Ectodermal cell (in vitro differentiated cells): ENCODE results near the gene BARHL2.

Experiments used
- H3K27ac ChIP-seq: 2 replicates; pipeline ENCODE4 v1.7.0; 2013; ENCODE audit warnings: mild to moderate bottlenecking, low read depth, low read length; ENCODE audit not compliant: insufficient read depth, poor library complexity, severe bottlenecking
- H3K27me3 ChIP-seq: 2 replicates; pipeline ENCODE4 v1.7.0; 2013; ENCODE audit warnings: mild to moderate bottlenecking, low read length; ENCODE audit not compliant: insufficient read depth, control insufficient read depth, poor library complexity, severe bottlenecking
- H3K36me3 ChIP-seq: one replicate; pipeline ENCODE4 v1.7.0; 2013; ENCODE audit warnings: low read length; ENCODE audit not compliant: control insufficient read depth, insufficient read depth
- H3K4me1 ChIP-seq: one replicate; pipeline ENCODE4 v1.7.0; 2013; ENCODE audit warnings: low read length; ENCODE audit not compliant: control insufficient read depth, insufficient read depth
- H3K4me3 ChIP-seq: 2 replicates; pipeline ENCODE4 v1.7.0; 2013; ENCODE audit warnings: low read depth, low read length, control low read depth; ENCODE audit not compliant: insufficient read depth
- H3K9me3 ChIP-seq: 2 replicates; pipeline ENCODE4 v1.7.0; 2013; ENCODE audit warnings: mild to moderate bottlenecking, low read length, moderate library complexity; ENCODE audit not compliant: control insufficient read depth
- WGBS, 2 experiments: methylation state at CpG; one replicate each; pipeline ENCODE4 v1.1.7; 2013; ENCODE audit warnings: missing lambda C conversion rate in 2 of 2; 5-methylcytosine and 5-hydroxymethylcytosine counted together

The BARHL2 gene

GRCh38 chr1:90717665-90718410 lies 736 bp upstream of the BARHL2 start:
- H3K27me3 ChIP-seq: peaks cover 100% of the 10 kb centered on the region
- WGBS, 2 experiments: 0% methylated on average over 94 of the region's 94 CpGs
- H3K4me1 ChIP-seq: no peaks in the 10 kb centered on the region

DNA sequence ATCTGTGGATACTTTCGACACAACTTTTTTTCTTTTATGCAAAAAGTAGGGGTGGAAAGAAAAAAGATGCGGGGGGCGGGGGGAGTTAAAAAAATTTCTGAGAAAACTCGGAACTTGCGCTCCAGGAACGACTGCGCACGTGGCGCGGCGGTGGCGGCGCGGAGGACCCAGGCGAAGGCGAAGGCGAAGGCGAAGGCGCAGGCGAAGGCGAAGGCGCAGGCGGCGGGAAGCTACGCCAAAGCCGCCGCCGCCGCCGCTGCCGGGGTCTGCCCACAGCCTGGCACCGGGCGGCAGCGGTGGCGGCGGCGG lies 208 bp upstream of the BARHL2 start:
- H3K27ac ChIP-seq: no peak overlapping the region
- peak overlapping the region; percentile 28 for H3K4me3 ChIP-seq
- H3K27me3 ChIP-seq: peaks cover 100% of the 10 kb centered on the region
- WGBS, 2 experiments: 1% methylated on average over 37 of the region's 37 CpGs
- H3K36me3 ChIP-seq: no peaks in the 10 kb centered on the region
- peaks cover 3% of the 10 kb centered on the region for H3K4me1 ChIP-seq
- H3K9me3 ChIP-seq: no peaks in the 10 kb centered on the region

More at GRCh38 chr1:90717665-90718410, 736 bp upstream of the BARHL2 start:
- Histone ChIP-seq H3K9me3 (no peaks in the 10 kb centered on the region), H3K36me3 (no peaks in the 10 kb centered on the region), H3K4me3 (peak overlapping the region; percentile 28), H3K27ac (no peak overlapping the region)

GRCh38 chr1:90716243-90716551 lies 905 bp downstream of the BARHL2 start:
- Histone ChIP-seq H3K9me3 (no peaks in the 10 kb centered on the region), H3K4me1 (peaks cover 8% of the 10 kb centered on the region), H3K4me3 (no peak overlapping the region), H3K36me3 (no peaks in the 10 kb centered on the region), H3K27ac (no peak overlapping the region), H3K27me3 (peaks cover 100% of the 10 kb centered on the region)
- 3% methylated on average over 12 to 15 of the region's 15 CpGs for WGBS, 2 experiments

GRCh38 chr1:90715309-90715708 lies 1.8 kb downstream of the BARHL2 start:
- WGBS, 2 experiments: 17 to 24% methylated on average over 4 to 5 of the region's 5 CpGs
- H3K27me3 ChIP-seq: peaks cover 100% of the 10 kb centered on the region
- no peak overlapping the region for H3K4me3 ChIP-seq
- no peak overlapping the region for H3K27ac ChIP-seq
- H3K9me3 ChIP-seq: no peaks in the 10 kb centered on the region
- H3K4me1 ChIP-seq: peaks cover 10% of the 10 kb centered on the region
- H3K36me3 ChIP-seq: no peaks in the 10 kb centered on the region

DNA sequence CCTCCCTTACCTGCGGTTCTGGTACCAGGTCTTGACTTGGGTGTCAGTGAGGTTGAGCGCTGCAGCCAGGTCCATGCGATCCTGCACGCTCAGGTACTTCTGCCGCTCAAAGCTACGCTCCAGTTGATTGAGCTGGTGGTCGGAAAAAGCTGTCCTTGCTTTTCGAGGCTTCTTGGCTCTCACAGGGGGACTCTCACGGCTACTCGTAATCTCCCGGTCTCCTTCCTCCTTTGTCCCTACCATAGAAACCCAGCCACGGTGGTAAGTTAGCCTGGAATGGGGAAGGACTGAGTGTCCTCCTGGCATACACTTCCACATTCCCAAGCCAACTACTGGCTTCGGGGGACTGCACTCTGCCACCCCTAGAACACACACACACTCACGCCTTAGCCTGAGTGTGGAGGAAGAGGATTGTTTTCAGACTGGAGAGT lies 2.6 kb downstream of the BARHL2 start:
- Histone ChIP-seq H3K4me1 (peaks cover 10% of the 10 kb centered on the region), H3K4me3 (no peak overlapping the region), H3K27ac (no peak overlapping the region), H3K9me3 (no peaks in the 10 kb centered on the region), H3K36me3 (no peaks in the 10 kb centered on the region), H3K27me3 (peaks cover 100% of the 10 kb centered on the region)
- WGBS, 2 experiments: 8% methylated on average over 12 to 14 of the region's 14 CpGs

DNA sequence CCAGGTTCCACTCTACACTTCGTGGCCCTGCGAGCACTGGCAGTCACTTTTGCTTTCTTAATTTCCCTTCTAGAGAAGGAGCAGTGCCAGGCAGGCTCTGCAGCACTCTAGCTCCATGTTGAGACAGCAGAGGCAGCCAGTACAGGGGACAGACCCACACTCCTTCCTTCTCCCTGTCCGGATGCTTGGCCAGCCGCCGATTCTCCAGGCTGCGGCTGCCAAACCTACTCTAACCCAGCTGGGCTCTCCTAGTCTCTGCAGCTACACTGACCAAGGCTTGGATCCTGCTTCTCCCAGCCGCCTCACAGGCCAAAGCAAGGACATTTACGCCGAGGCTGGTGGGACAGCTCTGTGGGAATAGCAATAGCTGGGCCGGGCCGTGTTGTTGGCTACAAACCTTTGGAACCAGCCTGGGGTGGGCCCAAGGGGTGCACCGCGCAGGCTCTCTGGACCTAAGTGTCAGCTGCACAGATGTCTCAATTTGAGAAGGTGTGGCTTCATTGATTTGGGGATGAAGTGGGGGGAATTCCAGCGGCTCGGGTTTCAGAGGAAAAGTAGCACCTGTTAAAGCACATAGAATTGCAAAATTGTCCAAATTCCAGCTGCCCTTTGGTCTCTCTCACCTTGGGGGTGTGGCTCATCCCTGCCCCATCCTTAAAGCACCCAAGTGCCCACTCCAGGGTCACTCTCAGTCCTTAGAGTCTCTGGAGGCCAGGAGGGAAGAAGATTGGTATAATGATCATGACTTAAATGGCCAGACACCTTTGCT lies 3.2 kb downstream of the BARHL2 start:
- Histone ChIP-seq H3K4me3 (no peak overlapping the region), H3K27ac (no peak overlapping the region), H3K9me3 (no peaks in the 10 kb centered on the region), H3K4me1 (peaks cover 10% of the 10 kb centered on the region), H3K27me3 (peaks cover 100% of the 10 kb centered on the region), H3K36me3 (no peaks in the 10 kb centered on the region)
- 4 to 6% methylated on average over 15 of the region's 15 CpGs for WGBS, 2 experiments

- H3K27me3 ChIP-seq: peaks cover 100% of the 10 kb centered on the region
- no peak overlapping the region for H3K27ac ChIP-seq
- 4 to 7% methylated on average over 15 of the region's 15 CpGs for WGBS, 2 experiments
- H3K9me3 ChIP-seq: no peaks in the 10 kb centered on the region
- H3K36me3 ChIP-seq: no peaks in the 10 kb centered on the region
- H3K4me1 ChIP-seq: peaks cover 10% of the 10 kb centered on the region
- no peak overlapping the region for H3K4me3 ChIP-seq
These were observed 4.0 kb downstream of the BARHL2 start for GRCh38 chr1:90712915-90713730.

- H3K9me3 ChIP-seq: no peaks in the 10 kb centered on the region
- 2 to 4% methylated on average over 21 of the region's 21 CpGs for WGBS, 2 experiments
- no peak overlapping the region for H3K27ac ChIP-seq
- peaks cover 100% of the 10 kb centered on the region for H3K27me3 ChIP-seq
- peaks cover 11% of the 10 kb centered on the region for H3K4me1 ChIP-seq
- no peaks in the 10 kb centered on the region for H3K36me3 ChIP-seq
- no peak overlapping the region for H3K4me3 ChIP-seq
These were observed 4.8 kb downstream of the BARHL2 start for GRCh38 chr1:90712153-90712856.

DNA sequence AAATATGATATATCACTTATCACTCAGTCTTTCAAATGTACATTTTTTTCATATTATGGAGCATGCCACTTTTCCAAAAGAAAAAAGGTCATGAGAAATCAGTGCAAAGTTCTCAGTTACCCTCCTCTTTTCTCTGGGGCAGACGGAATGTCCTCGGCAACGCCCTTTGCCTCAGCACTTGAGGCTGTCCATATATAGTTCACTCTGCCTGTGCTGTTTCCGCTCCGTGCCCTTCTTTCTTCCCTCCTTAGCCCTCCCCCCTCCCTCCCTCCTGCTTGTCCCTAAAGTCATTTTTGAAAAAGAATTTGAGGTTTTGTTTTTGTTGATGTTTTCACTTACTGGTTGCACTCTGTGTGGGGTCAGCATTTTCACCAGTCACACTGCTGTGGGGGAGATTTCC lies 5.4 kb downstream of the BARHL2 start:
- Histone ChIP-seq H3K27me3 (peaks cover 100% of the 10 kb centered on the region), H3K27ac (no peak overlapping the region), H3K36me3 (no peaks in the 10 kb centered on the region), H3K9me3 (no peaks in the 10 kb centered on the region), H3K4me3 (no peak overlapping the region), H3K4me1 (peaks cover 16% of the 10 kb centered on the region)
- 4 to 7% methylated on average over 5 of the region's 5 CpGs for WGBS, 2 experiments
